GM23338 (cell line): Measurements from ENCODE around the gene GABRR2.
A peak's percentile ranks its signal among the peaks of the same experiment; 100 is the strongest.

Experiments used
- CTCF ChIP-seq, 2 experiments: fragments of 200-600 bp in 1 of 2; sonication (generic) in 1 of 2; conservative IDR thresholded peaks; 2 replicates each; pipeline versions ENCODE4 v1.5.1 to v1.6.1; 2016 to 2017; ENCODE audit warnings: antibody characterized with exemption in 2 of 2, low read depth in 2 of 2, mild to moderate bottlenecking in 2 of 2, moderate library complexity in 1 of 2
- ETS1 ChIP-seq: IDR thresholded peaks from 2 replicates; pipeline ENCODE4 v1.6.1; 2016; ENCODE audit warnings: antibody characterized with exemption
- EZH2 ChIP-seq: fragments of 200-600 bp; sonication (generic); IDR thresholded peaks from one replicate; pipeline ENCODE4 v1.8.0; 2017; ENCODE audit warnings: antibody characterized with exemption, mild to moderate bottlenecking, low read depth; ENCODE audit not compliant: unreplicated experiment
- EZH2phosphoT487 ChIP-seq: fragments of 200-600 bp; sonication (generic); IDR thresholded peaks from one replicate; pipeline ENCODE4 v1.8.1; 2018; ENCODE audit warnings: antibody characterized with exemption; ENCODE audit not compliant: unreplicated experiment
- JUNB ChIP-seq: IDR thresholded peaks from one replicate; pipeline ENCODE4 v1.6.1; 2016; ENCODE audit warnings: antibody characterized with exemption; ENCODE audit not compliant: unreplicated experiment
- POLR2AphosphoS5 ChIP-seq: IDR thresholded peaks from 2 replicates; pipeline ENCODE4 v1.6.1; 2016; ENCODE audit warnings: antibody characterized with exemption, low read depth
- REST ChIP-seq: IDR thresholded peaks from one replicate; pipeline ENCODE4 v1.6.1; 2018; ENCODE audit warnings: antibody characterized with exemption; ENCODE audit not compliant: unreplicated experiment
- STAT1 ChIP-seq: IDR thresholded peaks from one replicate; pipeline ENCODE4 v1.6.1; 2016; ENCODE audit warnings: antibody characterized with exemption; ENCODE audit not compliant: unreplicated experiment

- TF ChIP-seq CTCF (conservative IDR thresholded peaks at IDR 0.05; ENCODE audit: low read depth in 2 of 2) (peak; percentile 51 to 53), EZH2phosphoT487 (no peak), REST (no peak), EZH2 (no peak), STAT1 (no peak), POLR2AphosphoS5 (no peak), JUNB (no peak), ETS1 (no peak)
Measured at GRCh38 chr6:89242574-89243330, 72.3 kb downstream of the GABRR2 start.
